ENCODE results near the gene E2F7.

DNA sequence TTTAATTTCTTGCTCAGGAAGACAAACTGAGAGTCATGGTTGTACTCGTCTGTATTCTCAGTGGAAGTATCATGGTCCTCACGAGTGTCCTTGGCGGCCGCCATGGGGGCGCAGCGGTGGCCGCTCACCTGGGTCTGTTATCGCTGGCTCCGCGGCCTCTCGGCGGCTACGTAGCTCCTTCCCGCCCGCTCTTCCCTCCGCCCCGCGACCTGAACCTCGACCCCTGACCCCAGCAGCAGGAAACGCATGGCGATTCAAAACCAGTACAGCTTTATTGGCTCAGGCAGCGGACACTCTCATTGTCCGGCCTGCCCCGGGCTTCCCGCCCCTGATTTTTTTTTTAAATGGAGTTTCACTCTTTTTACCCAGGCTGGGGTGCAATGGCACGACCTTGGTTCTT lies 80.8 kb downstream of the E2F7 start:
- TF ChIP-seq, protein P1, sequence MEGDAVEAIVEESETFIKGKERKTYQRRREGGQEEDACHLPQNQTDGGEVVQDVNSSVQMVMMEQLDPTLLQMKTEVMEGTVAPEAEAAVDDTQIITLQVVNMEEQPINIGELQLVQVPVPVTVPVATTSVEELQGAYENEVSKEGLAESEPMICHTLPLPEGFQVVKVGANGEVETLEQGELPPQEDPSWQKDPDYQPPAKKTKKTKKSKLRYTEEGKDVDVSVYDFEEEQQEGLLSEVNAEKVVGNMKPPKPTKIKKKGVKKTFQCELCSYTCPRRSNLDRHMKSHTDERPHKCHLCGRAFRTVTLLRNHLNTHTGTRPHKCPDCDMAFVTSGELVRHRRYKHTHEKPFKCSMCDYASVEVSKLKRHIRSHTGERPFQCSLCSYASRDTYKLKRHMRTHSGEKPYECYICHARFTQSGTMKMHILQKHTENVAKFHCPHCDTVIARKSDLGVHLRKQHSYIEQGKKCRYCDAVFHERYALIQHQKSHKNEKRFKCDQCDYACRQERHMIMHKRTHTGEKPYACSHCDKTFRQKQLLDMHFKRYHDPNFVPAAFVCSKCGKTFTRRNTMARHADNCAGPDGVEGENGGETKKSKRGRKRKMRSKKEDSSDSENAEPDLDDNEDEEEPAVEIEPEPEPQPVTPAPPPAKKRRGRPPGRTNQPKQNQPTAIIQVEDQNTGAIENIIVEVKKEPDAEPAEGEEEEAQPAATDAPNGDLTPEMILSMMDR (IDR thresholded peaks at IDR 0.05; ENCODE audit: low read length) = no peak
- TF ChIP-seq EZH2 (IDR thresholded peaks at IDR 0.05; ENCODE audit: borderline replicate concordance, low read length) = no peak

All from OCI-LY1 (cell line).